H1 (cell line): ENCODE results near the gene CNIH3. TPM values are rescaled to one million over a fixed set of nuclear protein-coding genes. Genes with fewer than 3 reads are reported as not detected.

Experiments
- polyA plus RNA-seq, 7 experiments: library from polyadenylated mRNA; depleted of rRNA in 3 of 7; stranded (reverse) in 5 of 7; unstranded in 2 of 7; fragments of >200 nt in 5 of 7; fragments of 200-250 nt in 2 of 7; gene quantifications; 1 replicate in 5 of 7; 2 replicates in 1 of 7; 4 replicates in 1 of 7; pipeline versions ENCODE4 v1.2.1 to v1.2.3, GENCODE V29; 2011 to 2013; ENCODE audit warnings: missing spikeins in 2 of 7, mixed read lengths in 2 of 7
- total RNA-seq: library from RNA; stranded (reverse); fragmentation: NEBNext Ultra II Directional; extraction: Animal tissue kit (Norgen Biotek cat#: 25700); gene quantifications from 2 replicates; pipeline ENCODE4 v1.2.1, GENCODE V29; 2021
- TF ChIP-seq, protein P1 (sequence below): fragments of 300-600 bp; sonication (generic); IDR thresholded peaks from 2 replicates; pipeline ENCODE4 v1.7.1; 2012; ENCODE audit warnings: low read length, moderate library complexity, mild to moderate bottlenecking, inconsistent platforms; ENCODE audit not compliant: insufficient replicate concordance

The CNIH3 gene
- total and polyA plus RNA-seq, 2 of the 8 experiments (the other 6 are each of a cell fraction or from before 2014, with no cell fraction given), result 3.7 to 5.6 TPM

DNA sequence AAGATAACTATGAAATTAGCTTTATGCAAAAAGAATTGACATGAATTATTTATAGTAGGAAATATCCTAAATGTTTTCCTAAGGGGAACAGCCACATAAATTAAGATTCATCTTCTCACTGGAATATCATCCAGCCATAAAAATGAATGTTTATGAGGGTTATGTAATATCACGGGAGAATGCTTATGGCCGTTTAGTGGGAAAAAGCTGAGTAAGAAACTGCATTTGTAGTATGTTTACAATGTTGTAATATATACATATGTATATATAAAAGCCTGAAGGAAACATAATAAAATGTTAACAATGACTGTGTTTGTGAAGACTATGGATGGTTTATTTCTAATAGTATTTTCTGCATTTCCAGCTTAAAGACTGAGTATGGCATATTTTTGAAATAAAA, 161.1 kb downstream of the CNIH3 start (continued):
- TF ChIP-seq, protein P1, sequence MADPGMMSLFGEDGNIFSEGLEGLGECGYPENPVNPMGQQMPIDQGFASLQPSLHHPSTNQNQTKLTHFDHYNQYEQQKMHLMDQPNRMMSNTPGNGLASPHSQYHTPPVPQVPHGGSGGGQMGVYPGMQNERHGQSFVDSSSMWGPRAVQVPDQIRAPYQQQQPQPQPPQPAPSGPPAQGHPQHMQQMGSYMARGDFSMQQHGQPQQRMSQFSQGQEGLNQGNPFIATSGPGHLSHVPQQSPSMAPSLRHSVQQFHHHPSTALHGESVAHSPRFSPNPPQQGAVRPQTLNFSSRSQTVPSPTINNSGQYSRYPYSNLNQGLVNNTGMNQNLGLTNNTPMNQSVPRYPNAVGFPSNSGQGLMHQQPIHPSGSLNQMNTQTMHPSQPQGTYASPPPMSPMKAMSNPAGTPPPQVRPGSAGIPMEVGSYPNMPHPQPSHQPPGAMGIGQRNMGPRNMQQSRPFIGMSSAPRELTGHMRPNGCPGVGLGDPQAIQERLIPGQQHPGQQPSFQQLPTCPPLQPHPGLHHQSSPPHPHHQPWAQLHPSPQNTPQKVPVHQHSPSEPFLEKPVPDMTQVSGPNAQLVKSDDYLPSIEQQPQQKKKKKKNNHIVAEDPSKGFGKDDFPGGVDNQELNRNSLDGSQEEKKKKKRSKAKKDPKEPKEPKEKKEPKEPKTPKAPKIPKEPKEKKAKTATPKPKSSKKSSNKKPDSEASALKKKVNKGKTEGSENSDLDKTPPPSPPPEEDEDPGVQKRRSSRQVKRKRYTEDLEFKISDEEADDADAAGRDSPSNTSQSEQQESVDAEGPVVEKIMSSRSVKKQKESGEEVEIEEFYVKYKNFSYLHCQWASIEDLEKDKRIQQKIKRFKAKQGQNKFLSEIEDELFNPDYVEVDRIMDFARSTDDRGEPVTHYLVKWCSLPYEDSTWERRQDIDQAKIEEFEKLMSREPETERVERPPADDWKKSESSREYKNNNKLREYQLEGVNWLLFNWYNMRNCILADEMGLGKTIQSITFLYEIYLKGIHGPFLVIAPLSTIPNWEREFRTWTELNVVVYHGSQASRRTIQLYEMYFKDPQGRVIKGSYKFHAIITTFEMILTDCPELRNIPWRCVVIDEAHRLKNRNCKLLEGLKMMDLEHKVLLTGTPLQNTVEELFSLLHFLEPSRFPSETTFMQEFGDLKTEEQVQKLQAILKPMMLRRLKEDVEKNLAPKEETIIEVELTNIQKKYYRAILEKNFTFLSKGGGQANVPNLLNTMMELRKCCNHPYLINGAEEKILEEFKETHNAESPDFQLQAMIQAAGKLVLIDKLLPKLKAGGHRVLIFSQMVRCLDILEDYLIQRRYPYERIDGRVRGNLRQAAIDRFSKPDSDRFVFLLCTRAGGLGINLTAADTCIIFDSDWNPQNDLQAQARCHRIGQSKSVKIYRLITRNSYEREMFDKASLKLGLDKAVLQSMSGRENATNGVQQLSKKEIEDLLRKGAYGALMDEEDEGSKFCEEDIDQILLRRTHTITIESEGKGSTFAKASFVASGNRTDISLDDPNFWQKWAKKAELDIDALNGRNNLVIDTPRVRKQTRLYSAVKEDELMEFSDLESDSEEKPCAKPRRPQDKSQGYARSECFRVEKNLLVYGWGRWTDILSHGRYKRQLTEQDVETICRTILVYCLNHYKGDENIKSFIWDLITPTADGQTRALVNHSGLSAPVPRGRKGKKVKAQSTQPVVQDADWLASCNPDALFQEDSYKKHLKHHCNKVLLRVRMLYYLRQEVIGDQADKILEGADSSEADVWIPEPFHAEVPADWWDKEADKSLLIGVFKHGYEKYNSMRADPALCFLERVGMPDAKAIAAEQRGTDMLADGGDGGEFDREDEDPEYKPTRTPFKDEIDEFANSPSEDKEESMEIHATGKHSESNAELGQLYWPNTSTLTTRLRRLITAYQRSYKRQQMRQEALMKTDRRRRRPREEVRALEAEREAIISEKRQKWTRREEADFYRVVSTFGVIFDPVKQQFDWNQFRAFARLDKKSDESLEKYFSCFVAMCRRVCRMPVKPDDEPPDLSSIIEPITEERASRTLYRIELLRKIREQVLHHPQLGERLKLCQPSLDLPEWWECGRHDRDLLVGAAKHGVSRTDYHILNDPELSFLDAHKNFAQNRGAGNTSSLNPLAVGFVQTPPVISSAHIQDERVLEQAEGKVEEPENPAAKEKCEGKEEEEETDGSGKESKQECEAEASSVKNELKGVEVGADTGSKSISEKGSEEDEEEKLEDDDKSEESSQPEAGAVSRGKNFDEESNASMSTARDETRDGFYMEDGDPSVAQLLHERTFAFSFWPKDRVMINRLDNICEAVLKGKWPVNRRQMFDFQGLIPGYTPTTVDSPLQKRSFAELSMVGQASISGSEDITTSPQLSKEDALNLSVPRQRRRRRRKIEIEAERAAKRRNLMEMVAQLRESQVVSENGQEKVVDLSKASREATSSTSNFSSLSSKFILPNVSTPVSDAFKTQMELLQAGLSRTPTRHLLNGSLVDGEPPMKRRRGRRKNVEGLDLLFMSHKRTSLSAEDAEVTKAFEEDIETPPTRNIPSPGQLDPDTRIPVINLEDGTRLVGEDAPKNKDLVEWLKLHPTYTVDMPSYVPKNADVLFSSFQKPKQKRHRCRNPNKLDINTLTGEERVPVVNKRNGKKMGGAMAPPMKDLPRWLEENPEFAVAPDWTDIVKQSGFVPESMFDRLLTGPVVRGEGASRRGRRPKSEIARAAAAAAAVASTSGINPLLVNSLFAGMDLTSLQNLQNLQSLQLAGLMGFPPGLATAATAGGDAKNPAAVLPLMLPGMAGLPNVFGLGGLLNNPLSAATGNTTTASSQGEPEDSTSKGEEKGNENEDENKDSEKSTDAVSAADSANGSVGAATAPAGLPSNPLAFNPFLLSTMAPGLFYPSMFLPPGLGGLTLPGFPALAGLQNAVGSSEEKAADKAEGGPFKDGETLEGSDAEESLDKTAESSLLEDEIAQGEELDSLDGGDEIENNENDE, result no peak
